Suprapubic skin (tissue), 4 donors: ENCODE measurements around the gene FOXO3.

Experiments used
- EP300 ChIP-seq: sonication (generic); formaldehyde crosslinking; IDR thresholded peaks from one replicate; pipeline ENCODE4 v1.6.1; 2017; ENCODE audit warnings: antibody characterized with exemption
- POLR2A ChIP-seq, 2 donors: fragments of 450-650 bp; IDR thresholded peaks; one replicate each; pipeline ENCODE4 v1.6.1; 2017; ENCODE audit warnings: antibody characterized with exemption in 2 of 2, mild to moderate bottlenecking in 2 of 2, moderate library complexity in 2 of 2
- POLR2AphosphoS5 ChIP-seq, 3 donors: sonication (generic); formaldehyde crosslinking; IDR thresholded peaks; one replicate each; pipeline ENCODE4 v1.6.1; 2017; ENCODE audit warnings: antibody characterized with exemption in 3 of 3
- TF ChIP-seq, protein P1 (sequence below), 2 donors: fragments of 200-600 bp in 1 of 2; fragments of 450-650 bp in 1 of 2; sonication (generic) in 1 of 2; IDR thresholded peaks; one replicate each; pipeline ENCODE4 v1.5.1; 2016 to 2019; ENCODE audit warnings: antibody characterized with exemption in 2 of 2, mild to moderate bottlenecking in 1 of 2, moderate library complexity in 1 of 2

DNA sequence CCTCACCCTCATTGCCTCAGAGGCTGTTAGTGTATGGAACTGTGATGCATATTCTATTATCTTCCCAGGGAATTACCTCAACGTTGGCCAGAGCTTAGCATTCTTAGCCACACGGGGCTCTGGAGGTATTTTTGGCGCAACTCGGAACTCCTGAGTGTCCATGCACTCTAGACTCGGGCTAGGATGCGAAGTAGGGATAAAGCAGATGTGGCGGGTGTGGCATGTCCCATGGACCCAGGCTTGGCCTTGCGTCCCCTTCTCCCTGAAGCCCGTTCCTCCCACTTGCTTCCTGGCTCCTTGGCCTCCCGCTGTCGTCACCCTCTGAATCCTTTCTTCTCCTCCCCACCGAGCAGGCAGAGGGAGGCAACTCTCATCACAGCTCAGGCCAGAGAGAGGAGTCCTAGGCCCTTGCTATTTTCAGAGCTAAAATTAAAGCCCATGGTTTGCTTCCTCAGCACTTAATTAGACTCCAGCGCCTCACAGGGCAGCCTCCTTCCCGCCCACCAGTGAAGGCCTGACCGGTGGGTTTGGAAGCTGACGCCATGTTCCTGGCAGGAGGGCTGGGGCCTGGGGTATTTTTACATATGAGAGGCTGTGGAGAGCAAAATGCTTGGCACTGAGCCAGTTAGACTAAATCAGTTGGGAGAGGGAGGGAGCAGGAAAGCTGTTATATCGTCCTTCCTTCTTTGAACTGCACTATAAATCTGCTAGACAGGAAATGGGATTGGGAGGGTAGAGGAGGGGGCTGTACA is 138.7 kb downstream of the FOXO3 start:
- TF ChIP-seq, protein P1, sequence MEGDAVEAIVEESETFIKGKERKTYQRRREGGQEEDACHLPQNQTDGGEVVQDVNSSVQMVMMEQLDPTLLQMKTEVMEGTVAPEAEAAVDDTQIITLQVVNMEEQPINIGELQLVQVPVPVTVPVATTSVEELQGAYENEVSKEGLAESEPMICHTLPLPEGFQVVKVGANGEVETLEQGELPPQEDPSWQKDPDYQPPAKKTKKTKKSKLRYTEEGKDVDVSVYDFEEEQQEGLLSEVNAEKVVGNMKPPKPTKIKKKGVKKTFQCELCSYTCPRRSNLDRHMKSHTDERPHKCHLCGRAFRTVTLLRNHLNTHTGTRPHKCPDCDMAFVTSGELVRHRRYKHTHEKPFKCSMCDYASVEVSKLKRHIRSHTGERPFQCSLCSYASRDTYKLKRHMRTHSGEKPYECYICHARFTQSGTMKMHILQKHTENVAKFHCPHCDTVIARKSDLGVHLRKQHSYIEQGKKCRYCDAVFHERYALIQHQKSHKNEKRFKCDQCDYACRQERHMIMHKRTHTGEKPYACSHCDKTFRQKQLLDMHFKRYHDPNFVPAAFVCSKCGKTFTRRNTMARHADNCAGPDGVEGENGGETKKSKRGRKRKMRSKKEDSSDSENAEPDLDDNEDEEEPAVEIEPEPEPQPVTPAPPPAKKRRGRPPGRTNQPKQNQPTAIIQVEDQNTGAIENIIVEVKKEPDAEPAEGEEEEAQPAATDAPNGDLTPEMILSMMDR (IDR thresholded peaks at IDR 0.05): no peak
- TF ChIP-seq POLR2AphosphoS5 (IDR thresholded peaks at IDR 0.05) (no peak), EP300 (no peak), POLR2A (IDR thresholded peaks at IDR 0.05) (no peak)
